ENCODE data around the gene SLC12A5.

DNA sequence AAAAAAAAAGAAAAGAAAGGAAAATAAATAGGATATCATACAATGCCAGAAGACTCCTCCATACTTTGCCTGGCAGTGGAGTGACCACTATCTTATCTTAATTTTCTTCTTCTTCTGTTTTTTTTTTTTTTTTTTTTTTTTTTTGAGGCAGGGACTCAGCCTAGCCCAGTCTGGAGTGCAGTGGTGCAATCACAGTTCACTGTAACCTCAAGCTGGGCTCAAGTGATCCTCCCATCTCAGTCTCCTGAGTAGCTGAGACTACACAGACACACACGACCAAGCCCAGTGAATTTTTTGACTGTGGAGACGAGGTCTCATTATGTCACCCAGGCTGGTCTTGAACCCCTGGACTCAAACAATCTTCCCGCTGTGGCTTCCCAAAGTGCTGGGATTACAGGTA, 37.4 kb upstream of the SLC12A5 start:
- no peak for TF ChIP-seq POLR2A (IDR thresholded peaks at IDR 0.05)
- TF ChIP-seq, protein P1, sequence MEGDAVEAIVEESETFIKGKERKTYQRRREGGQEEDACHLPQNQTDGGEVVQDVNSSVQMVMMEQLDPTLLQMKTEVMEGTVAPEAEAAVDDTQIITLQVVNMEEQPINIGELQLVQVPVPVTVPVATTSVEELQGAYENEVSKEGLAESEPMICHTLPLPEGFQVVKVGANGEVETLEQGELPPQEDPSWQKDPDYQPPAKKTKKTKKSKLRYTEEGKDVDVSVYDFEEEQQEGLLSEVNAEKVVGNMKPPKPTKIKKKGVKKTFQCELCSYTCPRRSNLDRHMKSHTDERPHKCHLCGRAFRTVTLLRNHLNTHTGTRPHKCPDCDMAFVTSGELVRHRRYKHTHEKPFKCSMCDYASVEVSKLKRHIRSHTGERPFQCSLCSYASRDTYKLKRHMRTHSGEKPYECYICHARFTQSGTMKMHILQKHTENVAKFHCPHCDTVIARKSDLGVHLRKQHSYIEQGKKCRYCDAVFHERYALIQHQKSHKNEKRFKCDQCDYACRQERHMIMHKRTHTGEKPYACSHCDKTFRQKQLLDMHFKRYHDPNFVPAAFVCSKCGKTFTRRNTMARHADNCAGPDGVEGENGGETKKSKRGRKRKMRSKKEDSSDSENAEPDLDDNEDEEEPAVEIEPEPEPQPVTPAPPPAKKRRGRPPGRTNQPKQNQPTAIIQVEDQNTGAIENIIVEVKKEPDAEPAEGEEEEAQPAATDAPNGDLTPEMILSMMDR (IDR thresholded peaks at IDR 0.05): no peak
- no peak for TF ChIP-seq EP300 (IDR thresholded peaks at IDR 0.05)
- no peak for TF ChIP-seq POLR2AphosphoS5 (IDR thresholded peaks at IDR 0.05)

Measured in gastroesophageal sphincter (tissue), 3 donors.